ENCODE measurements around the gene FAM229B. TPM values are rescaled to one million over a fixed set of nuclear protein-coding genes. Genes with fewer than 3 reads are reported as not detected.

Gene FAM229B
- total RNA-seq, 6 experiments from 2014 or later: 6.3 to 13.9 (median 9.1) TPM

- no peaks in the 10 kb centered on the region for H3K27me3 ChIP-seq
- H3K27ac ChIP-seq: no peak overlapping the region
- H3K36me3 ChIP-seq: no peaks in the 10 kb centered on the region
- TF ChIP-seq CTCF (IDR thresholded peaks at IDR 0.05) (no peak), POLR2A (IDR thresholded peaks at IDR 0.05) (no peak)
- no peak overlapping the region for H3K4me3 ChIP-seq
- ATAC-seq: peak in 3 of 4 donors; percentile 52 to 78 (median 76)
- WGBS (ENCODE audit: insufficient coverage, low coverage, low lambda C conversion rate, missing lambda C conversion rate): 91% methylated on average over 4 of the region's 10 CpGs
- H3K4me1 ChIP-seq: no peaks in the 10 kb centered on the region
- H3K9me3 ChIP-seq: no peaks in the 10 kb centered on the region
- DNase-seq: no peak
- intact Hi-C loops (cut with DNase I): no loop called here
These were observed 57.7 kb downstream of the FAM229B start for GRCh38 chr6:112145080-112145573.

GRCh38 chr6:112148103-112148502, 60.7 kb downstream of the FAM229B start:
- H3K4me1 ChIP-seq: no peaks in the 10 kb centered on the region
- no peaks in the 10 kb centered on the region for H3K9me3 ChIP-seq
- TF ChIP-seq CTCF (IDR thresholded peaks at IDR 0.05): no peak
- no peak for TF ChIP-seq POLR2A (IDR thresholded peaks at IDR 0.05)
- 96% methylated on average over 6 of the region's 6 CpGs for WGBS (ENCODE audit: insufficient coverage, low coverage, low lambda C conversion rate, missing lambda C conversion rate)
- no peaks in the 10 kb centered on the region for H3K27me3 ChIP-seq
- no peaks in the 10 kb centered on the region for H3K36me3 ChIP-seq
- DNase-seq (no peak), ATAC-seq (no peak)
- no peak overlapping the region for H3K4me3 ChIP-seq
- intact Hi-C loops (cut with DNase I): no loop called here
- no peak overlapping the region for H3K27ac ChIP-seq

GRCh38 chr6:112149236-112149635, 61.8 kb downstream of the FAM229B start:
- Histone ChIP-seq H3K27me3 (no peaks in the 10 kb centered on the region), H3K4me1 (no peaks in the 10 kb centered on the region), H3K36me3 (no peaks in the 10 kb centered on the region), H3K9me3 (no peaks in the 10 kb centered on the region), H3K27ac (no peak overlapping the region), H3K4me3 (no peak overlapping the region)
- ATAC-seq (no peak), DNase-seq (no peak)
- intact Hi-C loops (cut with DNase I): no loop called here
- whole genome bisulfite sequencing (ENCODE audit: insufficient coverage, low coverage, low lambda C conversion rate, missing lambda C conversion rate): 56% methylated on average over 1 of the region's 1 CpG
- TF ChIP-seq POLR2A (IDR thresholded peaks at IDR 0.05) (no peak), CTCF (IDR thresholded peaks at IDR 0.05) (no peak)

- Histone ChIP-seq H3K4me3 (no peak overlapping the region), H3K9me3 (no peaks in the 10 kb centered on the region), H3K27me3 (no peaks in the 10 kb centered on the region), H3K27ac (no peak overlapping the region), H3K4me1 (no peaks in the 10 kb centered on the region), H3K36me3 (no peaks in the 10 kb centered on the region)
- 73% methylated on average over 4 of the region's 4 CpGs for WGBS (ENCODE audit: insufficient coverage, low coverage, low lambda C conversion rate, missing lambda C conversion rate)
- intact Hi-C loops (cut with DNase I): no loop called here
- DNase-seq (no peak), ATAC-seq (no peak)
- TF ChIP-seq POLR2A (IDR thresholded peaks at IDR 0.05) (no peak), CTCF (IDR thresholded peaks at IDR 0.05) (no peak)
These were observed 62.4 kb downstream of the FAM229B start for GRCh38 chr6:112149719-112150263.

Measured in right lobe of liver (tissue), 6 donors.